Transverse colon (tissue), 4 donors: ENCODE measurements around the gene TMEM234. TPM values are rescaled to one million over a fixed set of nuclear protein-coding genes. Genes with fewer than 3 reads are reported as not detected.
A peak's percentile ranks its signal among the peaks of the same experiment; 100 is the strongest.

Experiments used
- DNase-seq: peaks from one replicate; pipeline ENCODE4 v3.0.0-alpha.2; 2019
- H3K27ac ChIP-seq, 4 donors: fragments of 200-600 bp; sonication (generic); 2 replicates each; pipeline ENCODE4 v1.5.1; 2016 to 2018; ENCODE audit warnings: inconsistent platforms in 4 of 4
- H3K27me3 ChIP-seq: fragments of 200-600 bp; sonication (generic); 2 replicates; pipeline ENCODE4 v1.5.1; 2017; ENCODE audit warnings: inconsistent platforms
- H3K36me3 ChIP-seq, 4 donors: fragments of 200-600 bp; sonication (generic); 2 replicates each; pipeline ENCODE4 v1.5.1; 2017 to 2019; ENCODE audit warnings: inconsistent platforms in 4 of 4
- H3K4me1 ChIP-seq, 4 donors: fragments of 200-600 bp; sonication (generic); 2 replicates each; pipeline ENCODE4 v1.5.1; 2017 to 2020; ENCODE audit warnings: inconsistent platforms in 4 of 4
- H3K4me3 ChIP-seq, 4 donors: fragments of 200-600 bp; sonication (generic); 1 replicate in 1 of 4; 2 replicates in 3 of 4; pipeline versions ENCODE4 v1.5.1 to v1.6.1; 2017 to 2019; ENCODE audit warnings: inconsistent platforms in 4 of 4
- H3K9me3 ChIP-seq, 2 donors: fragments of 200-600 bp; sonication (generic); 2 replicates each; pipeline ENCODE4 v1.5.1; 2017 to 2019; ENCODE audit warnings: inconsistent platforms in 2 of 2
- CTCF ChIP-seq, 5 experiments: fragments of 200-600 bp in 3 of 5; fragments of 450-650 bp in 2 of 5; sonication (generic) in 3 of 5; IDR thresholded peaks; 1 replicate in 2 of 5; 2 replicates in 3 of 5; pipeline ENCODE4 v1.5.1; 2016 to 2017; ENCODE audit warnings: antibody characterized with exemption in 5 of 5, inconsistent platforms in 3 of 5, mild to moderate bottlenecking in 2 of 5, moderate library complexity in 1 of 5
- EP300 ChIP-seq: sonication (generic); formaldehyde crosslinking; IDR thresholded peaks from one replicate; pipeline ENCODE4 v1.6.1; 2017; ENCODE audit warnings: antibody characterized with exemption, low read depth
- POLR2A ChIP-seq: fragments of 450-650 bp; IDR thresholded peaks from one replicate; pipeline ENCODE4 v1.6.1; 2016; ENCODE audit warnings: antibody characterized with exemption, mild to moderate bottlenecking, moderate library complexity
- POLR2AphosphoS5 ChIP-seq, 3 donors: sonication (generic); formaldehyde crosslinking; IDR thresholded peaks; one replicate each; pipeline ENCODE4 v1.6.1; 2016; ENCODE audit warnings: antibody characterized with exemption in 3 of 3
- WGBS, 2 donors: methylation state at CpG; one replicate each; pipeline ENCODE4 v1.1.5; 2018; ENCODE audit warnings: low coverage in 1 of 2; 5-methylcytosine and 5-hydroxymethylcytosine counted together
- in situ Hi-C, 4 donors: fragments of 200-750 bp; cut with MboI; loops; one replicate each; pipeline versions ENCODE4 v1.15.0 to v1.15.1; 2017; ENCODE audit warnings: low sequenced_read_pairs in 3 of 4, low pct_ligation_motif_present in 1 of 4, low pct_unique_long_range_greater_than_20kb in 1 of 4
- intact Hi-C: fragments of 100-400 bp; cut with DNase I; formaldehyde crosslinking; loops from one replicate; pipeline ENCODE4 v1.15.1; 2023; ENCODE audit warnings: low total_unique reads
- total RNA-seq, 4 donors: library from RNA; depleted of rRNA; stranded (reverse); fragments of >200 nt; gene quantifications; one replicate each; pipeline ENCODE4 v1.1.0, GENCODE V29; 2016

TMEM234 gene
- total RNA-seq, 4 donors from 2014 or later = 16.5 to 166 (median 22.7) TPM

DNA sequence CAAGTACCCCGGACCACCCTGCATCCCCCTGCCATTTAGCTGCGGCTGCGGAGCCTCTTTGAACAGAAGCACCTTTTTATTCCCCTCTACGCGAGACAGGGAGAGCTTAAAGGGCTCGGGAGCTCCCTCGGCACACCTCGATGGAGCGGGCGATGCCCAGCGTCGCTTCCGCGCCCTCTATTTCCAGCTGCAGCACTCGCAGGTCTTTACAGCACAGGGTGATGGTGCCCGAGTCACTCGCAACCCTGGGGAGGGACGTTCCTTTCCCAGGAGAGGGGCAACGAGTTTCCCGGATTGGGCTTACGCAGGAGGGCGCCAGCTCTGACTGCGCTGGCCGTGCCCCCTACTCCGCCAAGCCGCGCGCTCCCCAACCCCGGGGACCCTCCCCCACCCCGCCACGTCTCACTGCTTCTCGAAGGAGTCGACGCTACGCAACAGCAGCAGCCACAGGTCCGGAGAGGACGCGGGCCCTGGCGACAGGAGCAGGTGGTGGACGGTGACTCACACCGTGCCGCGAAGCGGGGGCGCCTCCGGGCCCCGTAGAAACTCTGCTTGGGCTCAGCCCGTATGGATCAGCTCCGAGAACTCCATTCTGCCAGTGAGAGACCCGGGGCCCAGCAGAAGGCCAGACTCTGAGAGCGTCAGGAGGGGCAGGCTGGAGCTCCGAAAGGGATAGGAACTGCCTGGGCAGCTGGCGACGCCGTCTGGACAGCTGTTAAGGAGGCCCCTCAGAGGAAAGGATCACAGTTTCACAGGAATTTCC is 19.0 kb upstream of the TMEM234 start:
- peak overlapping the region; percentile 80 to 94 (median 86) for H3K27ac ChIP-seq
- intact Hi-C loops = loop anchor here (5.0 kb wide), 1 partner anchor 51 kb away; the partner anchor contains the start of gene HDAC1
- WGBS, 2 donors = 3% methylated on average over 29 of the region's 55 CpGs; no CpG with 5 or more reads in 1 of the 2 donors
- no peaks in the 10 kb centered on the region for H3K36me3 ChIP-seq
- H3K27me3 ChIP-seq = no peaks in the 10 kb centered on the region
- peak overlapping the region; percentile 57 to 75 (median 64) for H3K4me3 ChIP-seq
- no peaks in the 10 kb centered on the region for H3K9me3 ChIP-seq
- TF ChIP-seq CTCF (IDR thresholded peaks at IDR 0.05) = no peak
- peak; percentile 31 for TF ChIP-seq POLR2A
- in situ Hi-C loops = no loop called here
- DNase-seq = peak; percentile 73
- peaks cover 4 to 26% (median 15%) of the 10 kb centered on the region in 4 donors for H3K4me1 ChIP-seq

DNA sequence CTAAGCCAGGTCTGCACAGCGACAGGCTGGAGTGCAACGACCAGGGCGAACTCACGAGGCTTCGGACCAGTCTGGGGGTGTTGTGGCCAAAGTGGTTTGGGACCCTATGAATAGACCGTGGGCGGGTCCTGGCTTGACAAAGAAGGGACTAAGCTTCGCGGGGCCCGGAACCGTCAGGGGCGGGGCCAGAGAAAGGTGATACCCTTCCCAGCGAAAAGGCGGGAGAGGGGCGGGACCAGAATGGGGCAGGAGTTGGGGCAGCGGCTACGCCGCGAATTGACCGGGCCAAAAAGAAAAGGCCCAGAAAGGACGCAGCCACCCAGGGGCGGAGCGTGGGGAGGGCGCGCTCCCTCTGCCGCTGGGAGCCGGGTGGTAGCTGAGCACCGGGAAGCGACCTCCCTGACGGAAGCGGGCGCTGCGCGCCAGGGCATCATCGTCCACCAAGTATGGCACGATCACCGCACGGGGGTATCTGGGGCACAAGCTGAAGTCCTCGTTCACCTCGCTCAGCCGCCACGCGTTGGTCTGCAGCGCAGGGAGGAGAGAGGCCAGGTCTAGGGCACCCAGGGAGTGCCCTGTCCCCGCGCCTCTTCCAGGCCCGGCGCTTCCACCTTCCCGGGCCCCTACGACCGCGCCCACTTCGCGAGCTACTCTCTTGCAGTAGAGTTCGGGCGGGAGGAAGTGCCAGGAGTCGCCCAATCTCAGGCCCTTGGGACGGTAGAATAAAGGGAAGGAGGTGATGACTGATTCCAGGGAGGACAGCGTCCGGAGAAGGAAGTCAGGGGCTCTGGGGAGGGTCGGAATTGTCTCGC is 18.2 kb upstream of the TMEM234 start:
- H3K36me3 ChIP-seq = no peaks in the 10 kb centered on the region
- peak overlapping the region; percentile 80 to 94 (median 86) for H3K27ac ChIP-seq
- in situ Hi-C loops = no loop called here

DNA sequence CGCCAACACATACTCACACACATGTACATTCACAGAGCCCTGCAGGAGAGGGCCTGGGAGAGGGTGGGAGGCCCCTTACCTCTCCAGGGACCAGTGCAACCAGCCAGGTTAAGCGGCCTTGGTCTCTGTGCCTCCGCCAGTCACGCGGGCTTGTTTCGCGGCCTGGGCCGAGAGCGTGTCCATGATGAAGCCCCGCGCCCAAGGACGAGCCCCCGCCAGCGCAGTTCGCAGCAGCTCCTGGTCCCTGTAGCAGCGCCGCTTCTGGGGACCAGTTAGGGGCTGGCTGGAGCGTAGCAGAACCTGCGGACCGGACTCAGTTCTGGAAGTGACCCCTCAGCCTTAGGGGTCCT is 17.6 kb upstream of the TMEM234 start:
- Histone ChIP-seq H3K27me3 (no peaks in the 10 kb centered on the region), H3K4me3 (peak overlapping the region; percentile 57 to 75 (median 64)), H3K4me1 (peaks cover 4 to 26% (median 15%) of the 10 kb centered on the region in 4 donors), H3K27ac (peak overlapping the region; percentile 80 to 94 (median 86)), H3K9me3 (no peaks in the 10 kb centered on the region), H3K36me3 (no peaks in the 10 kb centered on the region)
- intact Hi-C loops = loop anchor here (5.0 kb wide), 1 partner anchor 53 kb away; the partner anchor contains the start of gene HDAC1
- TF ChIP-seq EP300 = no peak
- TF ChIP-seq POLR2A = no peak
- no peak for TF ChIP-seq CTCF (IDR thresholded peaks at IDR 0.05)
- no peak for TF ChIP-seq POLR2AphosphoS5 (IDR thresholded peaks at IDR 0.05)
- 49% methylated on average over 20 of the region's 20 CpGs; no CpG with 5 or more reads in 1 of the 2 donors for WGBS, 2 donors
- DNase-seq = peak; percentile 16
- in situ Hi-C loops = no loop called here

More for the DNA sequence above, 18.2 kb upstream of the TMEM234 start:
- TF ChIP-seq POLR2AphosphoS5 (IDR thresholded peaks at IDR 0.05) (peak; percentile 40 to 87 (median 73)), EP300 (no peak), POLR2A (peak; percentile 59), CTCF (IDR thresholded peaks at IDR 0.05) (peak in 4 of 5 experiments; percentile 11 to 43 (median 17))
- Histone ChIP-seq H3K4me3 (peak overlapping the region; percentile 57 to 75 (median 64)), H3K9me3 (no peaks in the 10 kb centered on the region), H3K4me1 (peaks cover 4 to 26% (median 15%) of the 10 kb centered on the region in 4 donors), H3K27me3 (no peaks in the 10 kb centered on the region)
- DNase-seq = peak; percentile 87
- 1% methylated on average over 53 of the region's 62 CpGs; no CpG with 5 or more reads in 1 of the 2 donors for WGBS, 2 donors
- intact Hi-C loops = loop anchor here (5.0 kb wide), 1 partner anchor 52 kb away; the partner anchor contains the start of gene HDAC1

- TF ChIP-seq CTCF (IDR thresholded peaks at IDR 0.05) (no peak), EP300 (no peak), POLR2AphosphoS5 (IDR thresholded peaks at IDR 0.05) (no peak)
- H3K36me3 ChIP-seq = no peaks in the 10 kb centered on the region
- H3K9me3 ChIP-seq = no peaks in the 10 kb centered on the region
- H3K4me3 ChIP-seq = peak overlapping the region in 1 of 4 donors; percentile 60
- peaks cover 4 to 26% (median 15%) of the 10 kb centered on the region in 4 donors for H3K4me1 ChIP-seq
- peak; percentile 27 for DNase-seq
- 33 to 42% methylated on average over 4 of the region's 4 CpGs for WGBS, 2 donors
- H3K27me3 ChIP-seq = no peaks in the 10 kb centered on the region
- peak overlapping the region; percentile 80 to 94 (median 86) for H3K27ac ChIP-seq
- in situ Hi-C loops = no loop called here
- intact Hi-C loops = no loop called here
Observed at GRCh38 chr1:32239337-32239736, 17.2 kb upstream of the TMEM234 start.
